Smooth muscle cell (in vitro differentiated cells): ENCODE measurements around the gene MRC1. TPM values are rescaled to one million over a fixed set of nuclear protein-coding genes. Genes with fewer than 3 reads are reported as not detected.

Experiments used
- DNase-seq: peaks from one replicate; lab custom pipeline; 2025; ENCODE audit not compliant: unreplicated experiment; lab: John Stamatoyannopoulos, UW
- H2AFZ ChIP-seq: fragments of 200-600 bp; sonication (generic); 2 replicates; pipeline ENCODE4 v1.6.0; 2016; ENCODE audit warnings: antibody characterized with exemption, low read depth, mild to moderate bottlenecking
- H3F3A ChIP-seq: fragments of 200-600 bp; sonication (generic); 2 replicates; pipeline ENCODE4 v1.6.0; 2017; ENCODE audit warnings: antibody characterized with exemption, low read depth
- H3K27ac ChIP-seq: fragments of 200-600 bp; sonication (generic); 2 replicates; pipeline ENCODE4 v1.5.1; 2016; ENCODE audit warnings: low read depth, mild to moderate bottlenecking
- H3K27me3 ChIP-seq: fragments of 200-600 bp; sonication (generic); 2 replicates; pipeline ENCODE4 v1.6.1; 2016; ENCODE audit warnings: low read depth, mild to moderate bottlenecking
- H3K36me3 ChIP-seq: fragments of 200-600 bp; sonication (generic); 2 replicates; pipeline ENCODE4 v1.5.1; 2016; ENCODE audit warnings: low read depth
- H3K4me1 ChIP-seq: fragments of 200-600 bp; sonication (generic); 2 replicates; pipeline ENCODE4 v1.5.1; 2016; ENCODE audit warnings: low read depth
- H3K4me2 ChIP-seq: fragments of 200-600 bp; sonication (generic); 2 replicates; pipeline ENCODE4 v1.6.0; 2016; ENCODE audit warnings: mild to moderate bottlenecking
- H3K4me3 ChIP-seq: fragments of 200-600 bp; sonication (generic); 2 replicates; pipeline ENCODE4 v1.5.1; 2016; ENCODE audit warnings: mild to moderate bottlenecking
- H3K79me2 ChIP-seq: fragments of 200-600 bp; sonication (generic); 2 replicates; pipeline ENCODE4 v1.6.0; 2016; ENCODE audit warnings: low read depth, mild to moderate bottlenecking
- H3K9ac ChIP-seq: fragments of 200-600 bp; sonication (generic); 2 replicates; pipeline ENCODE4 v1.6.0; 2016; ENCODE audit warnings: low read depth
- H3K9me3 ChIP-seq: fragments of 200-600 bp; sonication (generic); replicated peaks from 2 replicates; pipeline ENCODE4 v1.5.1; 2016; ENCODE audit warnings: low read depth
- H4K20me1 ChIP-seq: fragments of 200-600 bp; sonication (generic); 2 replicates; pipeline ENCODE4 v1.6.0; 2016; ENCODE audit warnings: low read depth
- CTCF ChIP-seq: fragments of 200-600 bp; sonication (generic); IDR thresholded peaks from 2 replicates; pipeline ENCODE4 v1.5.1; 2017; ENCODE audit warnings: borderline replicate concordance, mild to moderate bottlenecking, antibody characterized with exemption; ENCODE audit not compliant: insufficient read depth, poor library complexity, severe bottlenecking
- WGBS: methylation state at CpG from one replicate; pipeline ENCODE4 v1.1.7; 2016; ENCODE audit warnings: low lambda C conversion rate; 5-methylcytosine and 5-hydroxymethylcytosine counted together
- polyA plus RNA-seq: library from polyadenylated mRNA; unstranded; fragments of >200 nt; fragmentation: Nextera tagmentation; extraction: Ambion mirVana; gene quantifications from 2 replicates; pipeline ENCODE4 v1.2.1, GENCODE V29; 2016
- total RNA-seq: library from RNA; depleted of rRNA; stranded (reverse); fragments of >200 nt; gene quantifications from 2 replicates; pipeline ENCODE4 v1.2.3, GENCODE V29; 2014

The MRC1 gene
- total and polyA plus RNA-seq, 2 experiments from 2014 or later, result not detected

GRCh38 chr10:17793823-17794644, 15.1 kb upstream of the MRC1 start:
- Histone ChIP-seq H2AFZ (no peak overlapping the region), H3K9me3 (no peaks in the 10 kb centered on the region), H3F3A (no peaks in the 10 kb centered on the region), H4K20me1 (no peaks in the 10 kb centered on the region), H3K4me2 (no peak overlapping the region), H3K9ac (no peak overlapping the region), H3K27me3 (no peaks in the 10 kb centered on the region), H3K4me1 (no peaks in the 10 kb centered on the region), H3K36me3 (no peaks in the 10 kb centered on the region), H3K4me3 (no peak overlapping the region), H3K79me2 (no peaks in the 10 kb centered on the region), H3K27ac (no peak overlapping the region)
- 86% methylated on average over 6 of the region's 6 CpGs for WGBS
- TF ChIP-seq CTCF, result no peak
- DNase-seq, result no peak

GRCh38 chr10:17795083-17795482, 14.1 kb upstream of the MRC1 start:
- no peaks in the 10 kb centered on the region for H3F3A ChIP-seq

GRCh38 chr10:17795813-17796594, 13.1 kb upstream of the MRC1 start:
- H3K27me3 ChIP-seq, result no peaks in the 10 kb centered on the region

More at GRCh38 chr10:17795083-17795482, 14.1 kb upstream of the MRC1 start:
- H3K79me2 ChIP-seq, result no peaks in the 10 kb centered on the region
- no peak overlapping the region for H3K27ac ChIP-seq
- no peaks in the 10 kb centered on the region for H3K36me3 ChIP-seq
- 81% methylated on average over 4 of the region's 4 CpGs for WGBS
- H3K9me3 ChIP-seq, result no peaks in the 10 kb centered on the region
- no peak for TF ChIP-seq CTCF
- no peaks in the 10 kb centered on the region for H3K27me3 ChIP-seq
- DNase-seq, result no peak
- H3K4me3 ChIP-seq, result no peak overlapping the region
- H3K9ac ChIP-seq, result no peak overlapping the region
- no peaks in the 10 kb centered on the region for H3K4me1 ChIP-seq
- no peaks in the 10 kb centered on the region for H4K20me1 ChIP-seq
- H2AFZ ChIP-seq, result no peak overlapping the region
- H3K4me2 ChIP-seq, result no peak overlapping the region

More at GRCh38 chr10:17795813-17796594, 13.1 kb upstream of the MRC1 start:
- Histone ChIP-seq H3K79me2 (no peaks in the 10 kb centered on the region), H4K20me1 (no peaks in the 10 kb centered on the region), H3K36me3 (no peaks in the 10 kb centered on the region), H3K27ac (no peak overlapping the region), H3K4me2 (no peak overlapping the region), H2AFZ (no peak overlapping the region), H3K9ac (no peak overlapping the region), H3K4me1 (no peaks in the 10 kb centered on the region), H3K4me3 (no peak overlapping the region), H3K9me3 (no peaks in the 10 kb centered on the region), H3F3A (no peaks in the 10 kb centered on the region)
- DNase-seq, result no peak
- 91% methylated on average over 17 of the region's 17 CpGs for WGBS
- no peak for TF ChIP-seq CTCF
